BJ (cell line): Measurements from ENCODE around the gene HHIPL1. TPM values are rescaled to one million over a fixed set of nuclear protein-coding genes. Genes with fewer than 3 reads are reported as not detected.

Source experiments
- CTCF ChIA-PET: fragments of 350-600 bp; formaldehyde crosslinking; extraction: SDS; loops from one replicate; lab custom pipeline; 2021; ENCODE audit warnings: antibody characterized with exemption, inconsistent platforms; lab: Yijun Ruan, JAX
- POLR2A ChIA-PET: fragments of 300-600 bp; sonication (Branson Sonifier 250); formaldehyde crosslinking; extraction: SDS; loops from one replicate; lab custom pipeline; 2021; ENCODE audit warnings: antibody characterized with exemption; lab: Charles Lee
- DNase-seq: peaks from one replicate; pipeline ENCODE4 v3.0.0-alpha.2; 2011; ENCODE audit warnings: low read depth
- H3K27me3 ChIP-seq: 2 replicates; pipeline ENCODE4 v1.6.0; 2011; ENCODE audit warnings: low read length; ENCODE audit not compliant: control insufficient read depth, insufficient read depth
- H3K36me3 ChIP-seq: 2 replicates; pipeline ENCODE4 v1.5.1; 2011; ENCODE audit warnings: low read length; ENCODE audit not compliant: control insufficient read depth, insufficient read depth
- H3K4me3 ChIP-seq: 2 replicates; pipeline ENCODE4 v1.5.1; 2011; ENCODE audit warnings: low read depth, mild to moderate bottlenecking, control low read depth, low read length
- polyA plus RNA-seq: library from polyadenylated mRNA; depleted of rRNA; stranded (reverse); fragments of >200 nt; gene quantifications from 2 replicates; pipeline ENCODE4 v1.2.3, GENCODE V29; 2011
- TF ChIP-seq, protein P1 (sequence below): IDR thresholded peaks from 2 replicates; pipeline ENCODE4 v1.5.1; 2011; ENCODE audit warnings: low read depth, mild to moderate bottlenecking, control low read depth, inconsistent platforms, low read length, moderate library complexity; ENCODE audit not compliant: insufficient read depth

HHIPL1 gene
- polyA plus RNA-seq, 1 experiment: 2.5 TPM

DNA sequence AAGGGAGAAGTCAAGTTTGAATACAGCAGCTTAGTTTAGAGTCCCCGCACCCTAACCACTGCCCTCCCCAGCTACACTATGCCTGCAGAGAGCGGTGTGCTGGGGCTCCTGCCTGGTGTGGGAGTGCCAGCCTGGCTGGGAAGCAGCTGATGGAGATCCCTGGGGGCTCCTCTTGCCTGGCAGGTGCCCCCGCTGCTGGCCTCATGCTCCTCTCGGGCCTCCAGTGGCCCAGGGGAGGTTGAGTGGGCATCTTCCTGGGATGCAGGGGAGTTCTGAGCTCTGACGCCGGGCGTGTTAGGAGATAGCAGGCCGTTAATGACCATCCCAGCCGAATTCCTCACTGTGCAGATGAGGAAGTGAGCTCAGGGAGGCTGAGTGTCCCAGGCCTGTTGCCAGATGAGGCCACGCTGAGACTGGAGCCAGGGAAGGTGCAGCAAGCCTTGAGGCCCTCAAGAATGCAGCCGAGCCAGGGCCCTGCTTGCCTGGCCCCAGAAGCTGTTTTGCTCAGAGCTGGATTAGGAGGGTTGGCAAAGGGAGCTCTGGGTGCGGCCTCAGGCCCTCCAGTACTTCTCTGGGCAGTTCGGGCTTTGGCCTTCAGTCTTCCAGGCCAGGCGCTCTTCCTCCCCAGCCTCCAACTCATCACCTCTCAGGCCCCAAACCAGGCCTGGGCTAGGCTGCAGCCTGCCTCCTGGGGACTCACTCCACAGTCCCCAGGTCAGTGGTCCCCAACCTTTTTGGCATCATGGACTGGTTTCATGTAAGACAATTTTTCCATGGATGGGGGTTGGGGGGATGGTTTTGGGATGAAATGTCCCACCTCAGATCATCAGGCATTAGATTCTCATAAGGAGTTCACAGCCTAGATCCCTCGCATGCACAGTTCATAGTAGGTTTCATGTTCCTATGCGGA, 32.6 kb downstream of the HHIPL1 start:
- no peak for DNase-seq
- Histone ChIP-seq H3K27me3 (peaks cover 1% of the 10 kb centered on the region), H3K4me3 (no peak overlapping the region), H3K36me3 (no peaks in the 10 kb centered on the region)
- TF ChIP-seq, protein P1, sequence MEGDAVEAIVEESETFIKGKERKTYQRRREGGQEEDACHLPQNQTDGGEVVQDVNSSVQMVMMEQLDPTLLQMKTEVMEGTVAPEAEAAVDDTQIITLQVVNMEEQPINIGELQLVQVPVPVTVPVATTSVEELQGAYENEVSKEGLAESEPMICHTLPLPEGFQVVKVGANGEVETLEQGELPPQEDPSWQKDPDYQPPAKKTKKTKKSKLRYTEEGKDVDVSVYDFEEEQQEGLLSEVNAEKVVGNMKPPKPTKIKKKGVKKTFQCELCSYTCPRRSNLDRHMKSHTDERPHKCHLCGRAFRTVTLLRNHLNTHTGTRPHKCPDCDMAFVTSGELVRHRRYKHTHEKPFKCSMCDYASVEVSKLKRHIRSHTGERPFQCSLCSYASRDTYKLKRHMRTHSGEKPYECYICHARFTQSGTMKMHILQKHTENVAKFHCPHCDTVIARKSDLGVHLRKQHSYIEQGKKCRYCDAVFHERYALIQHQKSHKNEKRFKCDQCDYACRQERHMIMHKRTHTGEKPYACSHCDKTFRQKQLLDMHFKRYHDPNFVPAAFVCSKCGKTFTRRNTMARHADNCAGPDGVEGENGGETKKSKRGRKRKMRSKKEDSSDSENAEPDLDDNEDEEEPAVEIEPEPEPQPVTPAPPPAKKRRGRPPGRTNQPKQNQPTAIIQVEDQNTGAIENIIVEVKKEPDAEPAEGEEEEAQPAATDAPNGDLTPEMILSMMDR: no peak
- CTCF ChIA-PET: interaction anchor here (0.8 to 2.0 kb wide), 7 partner anchors 16 to 269 kb away, joined by 3 to 5 read pairs (median 4); no protein-coding TSS in a partner anchor
- POLR2A ChIA-PET: no interaction called here

DNA sequence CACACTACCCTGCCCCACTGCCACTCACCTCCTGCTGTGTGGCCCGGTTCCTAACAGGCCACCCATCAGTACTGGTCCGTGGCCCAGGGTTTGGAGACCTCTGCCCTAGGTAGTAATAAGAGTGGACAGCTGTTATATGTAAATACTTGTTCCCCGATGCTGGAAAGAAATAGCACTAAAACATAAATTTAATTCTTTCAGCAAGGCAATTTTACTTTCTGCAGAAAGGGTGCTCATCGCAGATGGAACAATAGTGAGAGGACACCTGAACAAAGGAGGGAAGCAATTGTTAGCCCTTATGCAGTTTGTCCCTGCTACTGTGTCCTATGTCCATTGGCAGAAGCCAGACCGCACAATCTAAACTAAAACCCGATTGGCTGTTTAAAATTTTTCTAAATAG, 33.3 kb downstream of the HHIPL1 start:
- ChIA-PET POLR2A (no interaction called here), CTCF (interaction anchor here (1.1 to 5.4 kb wide), 5 partner anchors 9 to 221 kb away, joined by 4 to 22 read pairs (median 4); no protein-coding TSS in a partner anchor)
- Histone ChIP-seq H3K36me3 (no peaks in the 10 kb centered on the region), H3K27me3 (peaks cover 1% of the 10 kb centered on the region), H3K4me3 (no peak overlapping the region)
- TF ChIP-seq, protein P1: no peak
- no peak for DNase-seq

DNA sequence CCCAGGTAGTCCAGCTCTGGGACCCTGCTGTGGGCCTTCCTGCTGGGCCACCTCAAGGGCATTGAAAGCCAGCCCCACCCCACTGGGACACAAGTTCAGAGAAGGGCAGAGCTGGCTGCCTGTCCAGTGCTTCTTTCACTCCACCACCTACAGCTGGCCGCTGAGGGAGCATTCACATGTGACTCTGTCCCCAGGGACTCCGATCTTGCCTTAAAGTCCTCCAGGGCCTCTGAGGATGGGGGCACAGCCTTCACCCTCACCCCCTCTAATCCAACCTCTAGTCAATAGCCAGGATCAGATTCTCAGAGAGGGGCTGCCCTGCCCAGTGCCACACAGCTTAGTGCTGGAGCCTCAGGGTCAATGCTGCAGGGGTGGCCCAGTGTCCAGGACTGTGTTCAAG, 34.2 kb downstream of the HHIPL1 start:
- Histone ChIP-seq H3K4me3 (no peak overlapping the region), H3K36me3 (no peaks in the 10 kb centered on the region), H3K27me3 (peaks cover 1% of the 10 kb centered on the region)
- CTCF ChIA-PET: interaction anchor here (4.2 to 5.4 kb wide), 2 partner anchors 10 to 205 kb away, joined by 22 to 29 read pairs; no protein-coding TSS in a partner anchor
- TF ChIP-seq, protein P1: no peak
- DNase-seq: no peak
- POLR2A ChIA-PET: no interaction called here

DNA sequence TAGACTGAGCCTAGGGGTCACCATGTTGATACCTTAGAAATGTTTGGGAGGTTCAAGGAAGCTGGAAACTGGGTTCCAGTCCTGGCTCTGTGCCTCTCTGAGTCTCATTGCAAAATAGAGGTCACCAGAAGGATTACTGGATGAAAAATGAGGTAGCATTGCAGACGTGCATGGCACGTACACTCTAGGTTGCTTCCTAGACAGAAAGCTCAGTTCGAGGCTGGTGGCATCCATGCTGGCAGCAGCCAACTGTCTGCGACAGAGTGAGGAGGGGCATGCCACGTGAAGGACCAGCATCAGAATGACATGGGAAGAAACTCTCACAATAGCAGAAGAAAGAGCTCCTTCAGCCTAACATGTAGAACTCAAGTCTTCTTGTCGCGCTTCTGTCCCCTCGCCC, 34.6 kb downstream of the HHIPL1 start:
- TF ChIP-seq, protein P1: no peak
- POLR2A ChIA-PET: no interaction called here
- CTCF ChIA-PET: interaction anchor here (0.7 to 5.4 kb wide), 3 partner anchors 9 to 205 kb away, joined by 3 to 29 read pairs (median 22); no protein-coding TSS in a partner anchor
- Histone ChIP-seq H3K36me3 (no peaks in the 10 kb centered on the region), H3K27me3 (peaks cover 1% of the 10 kb centered on the region; the same call in 1 of the 2 replicates), H3K4me3 (no peak overlapping the region)
- no peak for DNase-seq

DNA sequence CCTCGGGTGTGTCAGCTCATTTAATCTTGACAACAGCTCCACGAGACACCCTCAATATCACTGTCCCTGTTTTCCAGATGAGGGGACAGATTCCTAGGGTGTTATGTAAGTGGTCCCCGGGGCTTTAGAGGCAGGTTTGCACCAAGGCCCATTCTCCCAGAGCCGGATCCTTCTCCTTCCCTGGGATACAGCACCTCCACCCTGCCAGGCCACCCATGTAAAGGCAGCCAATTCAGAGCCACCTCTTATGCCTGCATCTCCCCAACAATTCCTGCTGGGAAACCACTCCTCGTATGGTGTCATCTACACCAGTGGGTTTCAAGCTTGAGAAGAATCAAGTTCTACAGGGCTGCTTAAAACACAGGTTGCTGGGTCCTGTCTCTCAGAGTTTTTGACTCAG, 35.1 kb downstream of the HHIPL1 start:
- ChIA-PET POLR2A (no interaction called here), CTCF (interaction anchor here (0.7 to 5.4 kb wide), 6 partner anchors 8 to 215 kb away, joined by 3 to 29 read pairs (median 4); no protein-coding TSS in a partner anchor)
- DNase-seq: no peak
- no peak overlapping the region for H3K4me3 ChIP-seq
- peaks cover 4% of the 10 kb centered on the region; the same call in 1 of the 2 replicates for H3K27me3 ChIP-seq
- TF ChIP-seq, protein P1: no peak
- H3K36me3 ChIP-seq: no peaks in the 10 kb centered on the region
